Ishikawa (cell line): ENCODE results near the gene TSPAN31.

Source experiments
- RAD21 ChIP-seq: IDR thresholded peaks from 2 replicates; pipeline ENCODE4 v1.6.1; 2012; ENCODE audit warnings: low read depth
- REST ChIP-seq: IDR thresholded peaks from 2 replicates; pipeline ENCODE4 v1.6.1; 2012; ENCODE audit warnings: low read depth, mild to moderate bottlenecking
- TAF1 ChIP-seq: IDR thresholded peaks from 2 replicates; pipeline ENCODE4 v1.6.1; 2012; ENCODE audit warnings: low read depth, mild to moderate bottlenecking

GRCh38 chr12:57796996-57797395 is 52.2 kb downstream of the TSPAN31 start:
- TF ChIP-seq REST (no peak), TAF1 (no peak), RAD21 (no peak)
